LNCaP clone FGC (cell line): ENCODE data around the gene TSPAN14.

ENCODE experiments used
- DNase-seq: peaks from one replicate; pipeline ENCODE4 v3.0.0-alpha.2; 2011; ENCODE audit warnings: low read depth
- H3K4me3 ChIP-seq: 2 replicates; pipeline ENCODE4 v1.5.1; 2011; ENCODE audit warnings: mild to moderate bottlenecking, low read depth, low read length, control low read depth
- TF ChIP-seq, protein P1 (sequence below): IDR thresholded peaks from 2 replicates; pipeline ENCODE4 v1.5.1; 2012; ENCODE audit warnings: mild to moderate bottlenecking; ENCODE audit not compliant: control insufficient read depth, insufficient read depth; ENCODE audit errors: extremely low read depth

The TSPAN14 gene

DNA sequence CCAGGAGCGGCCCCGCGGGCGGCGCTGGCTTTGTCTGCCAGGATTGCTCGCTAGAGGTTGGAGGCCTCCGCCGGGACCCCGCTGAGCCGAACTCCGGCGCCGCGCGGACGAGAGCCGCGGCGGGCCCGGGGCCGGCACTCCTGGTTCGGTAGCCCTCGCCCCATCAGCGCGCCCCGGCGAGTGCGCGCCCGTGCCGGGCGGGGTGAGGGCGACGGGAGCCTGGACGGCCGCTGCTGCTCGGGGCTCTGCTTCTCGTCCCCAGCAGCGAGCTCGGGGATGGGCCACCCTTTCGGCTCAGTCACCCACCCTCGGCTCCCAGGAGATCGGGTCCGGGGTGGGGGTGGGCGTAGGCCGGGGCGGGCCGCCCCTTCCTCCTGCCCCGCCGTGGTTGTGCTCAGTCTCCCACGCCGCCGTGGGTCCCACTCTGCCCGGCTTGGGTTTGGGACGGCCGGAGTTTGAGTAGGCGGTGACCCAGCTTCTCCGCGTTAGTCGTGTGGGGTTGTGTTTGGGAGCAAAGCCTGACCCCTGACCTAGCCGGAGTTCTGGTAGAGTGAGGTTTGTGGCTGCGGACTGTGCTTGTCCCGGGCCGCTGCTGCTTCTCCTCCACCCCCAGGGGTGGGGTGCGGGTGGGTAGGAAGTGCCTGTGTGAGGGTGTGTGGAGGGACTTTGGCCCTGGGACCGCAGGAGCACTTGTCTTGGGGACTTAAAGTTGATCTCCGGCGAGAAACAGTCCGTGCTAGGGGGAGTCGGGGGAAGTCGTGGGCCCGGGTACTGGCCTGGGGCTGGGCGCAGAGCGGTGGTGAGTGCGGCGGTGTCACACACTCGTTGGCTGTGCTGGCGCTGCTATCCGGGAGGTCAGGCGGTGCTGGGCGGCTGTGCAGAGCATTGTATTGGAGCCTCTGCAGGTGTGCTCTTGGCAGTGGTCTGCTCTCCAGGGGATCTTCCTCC is 677 bp downstream of the TSPAN14 start:
- no peak for DNase-seq
- H3K4me3 ChIP-seq: peak overlapping the region; percentile 59
- TF ChIP-seq, protein P1, sequence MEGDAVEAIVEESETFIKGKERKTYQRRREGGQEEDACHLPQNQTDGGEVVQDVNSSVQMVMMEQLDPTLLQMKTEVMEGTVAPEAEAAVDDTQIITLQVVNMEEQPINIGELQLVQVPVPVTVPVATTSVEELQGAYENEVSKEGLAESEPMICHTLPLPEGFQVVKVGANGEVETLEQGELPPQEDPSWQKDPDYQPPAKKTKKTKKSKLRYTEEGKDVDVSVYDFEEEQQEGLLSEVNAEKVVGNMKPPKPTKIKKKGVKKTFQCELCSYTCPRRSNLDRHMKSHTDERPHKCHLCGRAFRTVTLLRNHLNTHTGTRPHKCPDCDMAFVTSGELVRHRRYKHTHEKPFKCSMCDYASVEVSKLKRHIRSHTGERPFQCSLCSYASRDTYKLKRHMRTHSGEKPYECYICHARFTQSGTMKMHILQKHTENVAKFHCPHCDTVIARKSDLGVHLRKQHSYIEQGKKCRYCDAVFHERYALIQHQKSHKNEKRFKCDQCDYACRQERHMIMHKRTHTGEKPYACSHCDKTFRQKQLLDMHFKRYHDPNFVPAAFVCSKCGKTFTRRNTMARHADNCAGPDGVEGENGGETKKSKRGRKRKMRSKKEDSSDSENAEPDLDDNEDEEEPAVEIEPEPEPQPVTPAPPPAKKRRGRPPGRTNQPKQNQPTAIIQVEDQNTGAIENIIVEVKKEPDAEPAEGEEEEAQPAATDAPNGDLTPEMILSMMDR: no peak

DNA sequence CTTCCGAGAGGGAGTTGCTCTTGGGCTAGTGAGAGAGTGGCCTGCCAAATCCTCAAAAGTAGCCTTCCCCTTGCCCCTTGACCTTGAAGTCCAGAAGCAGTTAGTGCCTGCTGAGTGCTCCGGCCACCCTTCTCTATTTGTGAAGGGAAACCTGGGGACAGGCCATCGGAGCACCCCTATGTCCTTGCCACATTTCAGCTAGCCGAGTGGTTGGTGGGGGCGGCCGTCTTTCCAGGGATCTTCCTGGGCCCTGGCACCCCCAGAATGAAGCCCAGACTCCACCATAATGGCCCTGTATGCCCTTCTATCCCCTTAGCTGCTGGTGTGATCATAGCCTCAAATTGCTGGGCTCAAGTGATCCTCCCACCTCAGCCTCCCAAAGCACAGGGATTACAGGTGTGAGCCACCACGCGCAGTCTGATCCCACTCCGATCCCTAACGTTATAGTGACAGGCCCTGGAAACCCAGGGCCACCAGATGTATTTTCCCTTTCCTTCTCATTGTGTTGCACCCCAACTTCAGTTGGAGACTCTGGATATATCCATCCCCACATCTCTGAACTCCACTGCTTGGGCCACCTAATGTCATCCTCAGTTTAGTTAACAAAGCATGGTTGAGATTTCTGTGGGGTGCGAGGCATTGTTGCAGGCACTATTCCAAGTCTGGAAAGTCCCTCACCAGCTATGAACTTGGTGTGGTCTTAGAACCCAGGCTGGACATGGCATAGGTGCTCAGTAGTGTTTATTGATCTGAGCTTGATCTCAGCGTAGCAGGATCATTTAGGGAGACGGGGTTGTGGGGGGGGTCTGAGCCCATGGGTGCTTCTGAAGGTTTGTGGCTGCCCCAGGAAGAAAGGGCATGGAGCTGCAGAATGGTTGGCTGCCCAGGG is 1.6 kb downstream of the TSPAN14 start:
- H3K4me3 ChIP-seq: peak overlapping the region; percentile 59
- TF ChIP-seq, protein P1: no peak
- DNase-seq: no peak

DNA sequence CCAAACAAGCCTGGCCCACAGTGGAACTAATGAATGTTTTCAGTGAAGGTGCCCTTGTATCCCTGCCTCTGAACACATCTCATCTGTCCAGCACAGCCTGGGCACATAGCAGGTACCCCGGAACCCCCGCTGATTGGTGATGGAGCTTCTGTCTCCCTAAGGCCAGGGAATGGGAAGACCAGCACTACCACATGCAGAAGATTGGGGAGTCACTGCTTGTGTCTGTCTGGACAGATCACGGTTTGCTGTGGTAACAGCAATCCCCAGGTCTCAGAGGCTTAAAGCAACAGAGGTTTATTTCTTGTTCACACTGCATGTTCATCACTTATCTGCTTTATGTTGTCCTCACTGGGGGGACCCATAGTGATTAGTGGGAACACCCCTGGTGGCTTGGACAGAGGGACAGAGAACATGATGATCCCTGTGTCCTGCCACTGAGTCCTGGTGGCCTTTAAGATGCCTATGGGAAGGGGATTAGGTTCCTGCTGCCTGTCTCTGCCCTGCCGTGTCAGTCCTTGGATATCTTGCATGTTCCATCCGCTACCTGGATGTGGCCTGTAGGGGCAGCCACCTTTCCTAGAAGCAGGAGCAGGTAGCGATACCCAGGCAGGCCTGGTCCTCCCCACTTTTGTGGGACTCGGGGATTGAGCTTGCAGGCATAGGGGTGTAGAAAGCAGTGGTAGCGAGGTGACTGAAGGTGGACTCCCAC is 3.6 kb downstream of the TSPAN14 start:
- no peak for DNase-seq
- TF ChIP-seq, protein P1: no peak
- no peak overlapping the region for H3K4me3 ChIP-seq

DNA sequence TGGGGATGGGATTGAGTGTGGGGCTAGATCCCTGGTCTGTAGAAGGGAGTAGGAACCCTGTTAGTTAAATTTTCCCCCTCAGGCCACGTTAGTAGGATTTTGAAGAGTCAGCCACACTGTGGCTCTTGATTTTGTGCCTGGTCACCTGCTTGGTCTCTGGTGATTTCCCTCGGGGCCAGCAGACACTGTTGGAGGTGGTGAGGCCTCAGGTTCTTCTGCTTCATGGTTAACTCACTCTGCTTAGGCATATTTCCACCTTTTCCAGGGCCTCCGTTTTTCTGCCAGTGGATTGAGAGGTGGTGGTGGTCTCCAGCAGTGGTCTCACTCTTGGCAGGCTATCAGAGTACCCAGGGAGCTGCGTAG is 4.1 kb downstream of the TSPAN14 start:
- H3K4me3 ChIP-seq: no peak overlapping the region

DNA sequence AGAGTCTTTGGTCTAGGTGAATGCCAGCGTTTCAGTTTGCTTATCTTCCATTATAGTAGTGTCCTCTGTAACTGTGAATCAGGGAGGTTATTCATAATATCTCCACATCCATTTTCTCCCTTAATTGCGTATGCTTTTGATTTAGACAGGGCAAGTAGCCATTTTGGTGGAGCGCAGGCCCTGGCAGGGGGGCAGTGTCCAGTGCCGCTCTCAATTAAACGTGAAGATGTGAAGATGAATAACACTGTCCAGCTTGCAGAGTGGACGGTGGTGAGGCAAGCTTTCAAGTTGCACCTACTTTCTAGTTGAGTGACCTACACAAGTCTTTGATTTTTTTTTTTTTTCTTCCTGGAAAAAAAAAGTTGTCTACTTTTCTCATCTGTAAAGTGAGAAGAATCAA is 4.5 kb downstream of the TSPAN14 start:
- TF ChIP-seq, protein P1: no peak
- H3K4me3 ChIP-seq: no peak overlapping the region
- DNase-seq: no peak

More for the DNA sequence above, 4.1 kb downstream of the TSPAN14 start:
- DNase-seq: no peak
- TF ChIP-seq, protein P1: no peak

DNA sequence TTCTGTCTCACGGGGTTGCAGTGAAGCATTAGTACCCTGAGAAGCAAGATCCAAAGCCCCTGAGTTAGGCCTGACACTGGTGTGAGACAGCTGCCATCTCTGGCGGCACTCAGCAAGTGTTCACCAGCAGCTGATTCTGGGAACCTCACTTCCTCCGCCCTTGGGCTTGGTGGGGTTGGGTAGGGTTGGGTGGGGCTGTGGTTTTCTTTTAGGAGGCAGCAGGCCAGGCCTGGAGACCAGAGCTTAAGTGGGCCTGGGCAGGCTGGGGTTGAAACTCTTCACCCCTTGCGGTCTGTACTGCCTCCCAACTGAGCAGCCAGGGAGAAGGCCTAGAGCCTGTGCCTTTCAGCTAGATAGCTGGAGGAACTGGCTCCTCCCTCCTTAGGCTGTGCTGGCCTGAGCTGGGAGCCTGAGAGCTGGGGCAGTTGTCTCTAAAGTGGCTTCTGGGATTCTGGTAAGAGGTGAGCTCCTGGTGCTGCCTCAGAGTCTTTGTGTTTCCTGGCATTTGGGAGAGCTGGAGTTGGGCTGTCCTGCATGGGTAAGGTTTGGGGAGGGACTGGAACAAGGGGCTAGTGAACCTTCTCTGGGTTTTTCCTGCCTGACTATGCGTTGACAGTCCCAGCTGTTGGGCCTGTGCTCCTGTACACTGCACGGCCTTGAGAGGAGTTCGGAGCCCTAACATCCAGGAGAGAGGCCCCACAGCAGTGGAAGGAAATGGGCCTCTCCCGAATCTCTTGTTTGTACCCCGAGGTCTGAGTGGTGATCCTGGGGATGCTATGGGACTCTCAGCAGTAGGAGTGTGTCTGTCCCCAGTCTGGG is 5.1 kb downstream of the TSPAN14 start:
- no peak overlapping the region for H3K4me3 ChIP-seq
- DNase-seq: no peak
- TF ChIP-seq, protein P1: no peak
